Endometrial microvascular endothelial cells (primary cell): ENCODE measurements around the gene KRT5. TPM values are rescaled to one million over a fixed set of nuclear protein-coding genes. Genes with fewer than 3 reads are reported as not detected.

Experiments
- in situ Hi-C: cut with HindIII; loops from 2 replicates; pipeline ENCODE4 v1.10.0; 2017; ENCODE audit warnings: low sequenced_read_pairs, low pct_unique_long_range_greater_than_20kb; ENCODE audit errors: inconsistent ontology term
- total RNA-seq: library from RNA; depleted of rRNA; stranded (reverse); fragments of >200 nt; gene quantifications from one replicate; pipeline ENCODE4 v1.2.3, GENCODE V29; 2015; ENCODE audit errors: inconsistent ontology term

KRT5 gene
- not detected for total RNA-seq

GRCh38 chr12:52519826-52520662 lies at the start of gene KRT5:
Gene KRT5, minus strand, starts transcription at chr12:52520394. Its CDS starts 98 bp downstream, at chr12:52520296.
- in situ Hi-C loops, result no loop called here

GRCh38 chr12:52568111-52568510 lies 47.9 kb upstream of the KRT5 start:
- in situ Hi-C loops, result no loop called here

- in situ Hi-C loops, result no loop called here
Observed at GRCh38 chr12:52566847-52567291, 46.7 kb upstream of the KRT5 start.

- in situ Hi-C loops, result no loop called here
Observed at GRCh38 chr12:52564582-52564981, 44.4 kb upstream of the KRT5 start.

GRCh38 chr12:52561880-52562449 lies 41.8 kb upstream of the KRT5 start:
- in situ Hi-C loops, result no loop called here

- in situ Hi-C loops, result no loop called here
Observed at GRCh38 chr12:52559979-52560378, 39.8 kb upstream of the KRT5 start.

- in situ Hi-C loops, result no loop called here
Observed at GRCh38 chr12:52558781-52559445, 38.7 kb upstream of the KRT5 start.

- in situ Hi-C loops, result no loop called here
Observed at GRCh38 chr12:52557476-52557875, 37.3 kb upstream of the KRT5 start.

GRCh38 chr12:52555577-52555976 lies 35.4 kb upstream of the KRT5 start:
- in situ Hi-C loops, result no loop called here

- in situ Hi-C loops, result no loop called here
Observed at GRCh38 chr12:52552681-52553195, 32.5 kb upstream of the KRT5 start, which contains the start of gene KRT71. Gene KRT71, minus strand, starts transcription at chr12:52553145. Its CDS starts 68 bp downstream, at chr12:52553077.

- in situ Hi-C loops, result no loop called here
Observed at GRCh38 chr12:52552055-52552454, 31.9 kb upstream of the KRT5 start.

GRCh38 chr12:52551216-52551865 lies 31.1 kb upstream of the KRT5 start:
- in situ Hi-C loops, result no loop called here

GRCh38 chr12:52546126-52546525 lies 25.9 kb upstream of the KRT5 start:
- in situ Hi-C loops, result no loop called here

GRCh38 chr12:52543985-52544883 lies 24.0 kb upstream of the KRT5 start:
- in situ Hi-C loops, result no loop called here

- in situ Hi-C loops, result no loop called here
Observed at GRCh38 chr12:52542785-52543318, 22.7 kb upstream of the KRT5 start.

- in situ Hi-C loops, result no loop called here
Observed at GRCh38 chr12:52542157-52542556, 22.0 kb upstream of the KRT5 start.

GRCh38 chr12:52541709-52542108 lies 21.5 kb upstream of the KRT5 start:
- in situ Hi-C loops, result no loop called here

GRCh38 chr12:52540531-52540930 lies 20.3 kb upstream of the KRT5 start:
- in situ Hi-C loops, result no loop called here
